Measurements from ENCODE around the gene KLHL17. TPM values are rescaled to one million over a fixed set of nuclear protein-coding genes. Genes with fewer than 3 reads are reported as not detected.

KLHL17 gene
- total and polyA plus RNA-seq, 9 of the 15 experiments (the other 6 are each of a cell fraction or from before 2014, with no cell fraction given), result 0.14 to 84.8 (median 13.0) TPM

GRCh38 chr1:999725-1000356, 39.5 kb downstream of the KLHL17 start, which contains the start of gene HES4 (continued):
- no peak for TF ChIP-seq EWSR1 (IDR thresholded peaks at IDR 0.05; ENCODE audit: borderline replicate concordance, low read depth, partially characterized antibody)
- TF ChIP-seq SIRT6 (IDR thresholded peaks at IDR 0.05; ENCODE audit: low read depth, low read length), result no peak
- TF ChIP-seq ZNF143 (CRISPR knock-in tag; IDR thresholded peaks at IDR 0.05), result no peak
- TF ChIP-seq SUPT5H (IDR thresholded peaks at IDR 0.05), result no peak
- no peak for TF ChIP-seq ZKSCAN3 (CRISPR knock-in tag; IDR thresholded peaks at IDR 0.05)
- TF ChIP-seq ZNF384 (IDR thresholded peaks at IDR 0.05; ENCODE audit: low read depth, low read length), result no peak
- no peak for TF ChIP-seq MYNN (IDR thresholded peaks at IDR 0.05)
- TF ChIP-seq MYNN (CRISPR knock-in tag; IDR thresholded peaks at IDR 0.05), result no peak
- TF ChIP-seq TAF7 (tag; IDR thresholded peaks at IDR 0.05), result no peak
- no peak for TF ChIP-seq ZSCAN32 (CRISPR knock-in tag; IDR thresholded peaks at IDR 0.05)
- 0 out of 2 replicates have a peak, but pooled peaks have one; percentile 27 for TF ChIP-seq ZBTB9 (CRISPR knock-in tag; IDR thresholded peaks at IDR 0.05)
- no peak for TF ChIP-seq NR4A1 (CRISPR knock-in tag; IDR thresholded peaks at IDR 0.05)
- TF ChIP-seq NR4A1 (tag; IDR thresholded peaks at IDR 0.05), result no peak
- TF ChIP-seq SRSF9 (IDR thresholded peaks at IDR 0.05; ENCODE audit: borderline replicate concordance, low read depth, low read length), result no peak
- no peak for TF ChIP-seq IRF2 (CRISPR knock-in tag; IDR thresholded peaks at IDR 0.05)
- TF ChIP-seq KAT7 (CRISPR knock-in tag; IDR thresholded peaks at IDR 0.05; ENCODE audit: borderline replicate concordance), result no peak
- no peak for TF ChIP-seq NCOA6 (IDR thresholded peaks at IDR 0.05)
- TF ChIP-seq CEBPZ (IDR thresholded peaks at IDR 0.05; ENCODE audit: borderline replicate concordance, low read depth, low read length), result no peak
- TF ChIP-seq RBM14 (IDR thresholded peaks at IDR 0.05; ENCODE audit: borderline replicate concordance, insufficient read depth, low read depth, low read length), result no peak
- peak; percentile 70 for TF ChIP-seq PBX2 (CRISPR knock-in tag; IDR thresholded peaks at IDR 0.05; ENCODE audit: low read depth)
- TF ChIP-seq PBX2 (tag; conservative IDR thresholded peaks at IDR 0.05; ENCODE audit: low read depth), result no peak
- TF ChIP-seq MCM2 (IDR thresholded peaks at IDR 0.05; ENCODE audit: low read depth), result no peak
- TF ChIP-seq POLR2AphosphoS5 (IDR thresholded peaks at IDR 0.05; ENCODE audit: control insufficient read depth, insufficient read depth, low read depth, low read length), result no peak
- TF ChIP-seq DMBX1 (CRISPR knock-in tag; IDR thresholded peaks at IDR 0.05; ENCODE audit: borderline replicate concordance), result no peak
